GM10266 (cell line): ENCODE measurements around the gene TMEM132A.

Experiments used
- DNase-seq: peaks from one replicate; pipeline ENCODE4 v3.0.0; 2012; ENCODE audit errors: extremely low spot score
- TF ChIP-seq, protein P1 (sequence below): IDR thresholded peaks from 2 replicates; pipeline ENCODE4 v1.5.1; 2012; ENCODE audit warnings: mild to moderate bottlenecking, low read depth; ENCODE audit not compliant: control insufficient read depth, insufficient read depth; ENCODE audit errors: missing control alignments

The TMEM132A gene

DNA sequence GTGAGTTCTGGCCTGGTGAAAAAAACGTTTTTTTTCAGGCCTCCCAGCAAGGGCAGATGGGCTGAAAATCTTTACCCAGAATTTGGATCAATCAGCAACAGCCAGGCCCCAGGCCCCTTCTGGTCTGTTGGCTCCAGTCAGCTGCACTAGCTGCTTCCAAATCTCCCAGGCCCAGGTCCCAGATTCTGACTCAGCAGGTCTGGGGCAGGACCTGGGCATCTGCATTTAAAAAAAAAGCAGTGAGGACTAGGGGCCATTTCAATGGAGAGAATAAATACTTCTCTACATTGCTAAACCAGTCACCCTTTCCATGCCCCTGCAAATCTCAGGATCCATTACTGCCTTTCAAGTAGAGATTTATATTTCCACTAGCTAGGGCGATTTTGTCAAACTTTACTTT is 23.4 kb downstream of the TMEM132A start:
- TF ChIP-seq, protein P1, sequence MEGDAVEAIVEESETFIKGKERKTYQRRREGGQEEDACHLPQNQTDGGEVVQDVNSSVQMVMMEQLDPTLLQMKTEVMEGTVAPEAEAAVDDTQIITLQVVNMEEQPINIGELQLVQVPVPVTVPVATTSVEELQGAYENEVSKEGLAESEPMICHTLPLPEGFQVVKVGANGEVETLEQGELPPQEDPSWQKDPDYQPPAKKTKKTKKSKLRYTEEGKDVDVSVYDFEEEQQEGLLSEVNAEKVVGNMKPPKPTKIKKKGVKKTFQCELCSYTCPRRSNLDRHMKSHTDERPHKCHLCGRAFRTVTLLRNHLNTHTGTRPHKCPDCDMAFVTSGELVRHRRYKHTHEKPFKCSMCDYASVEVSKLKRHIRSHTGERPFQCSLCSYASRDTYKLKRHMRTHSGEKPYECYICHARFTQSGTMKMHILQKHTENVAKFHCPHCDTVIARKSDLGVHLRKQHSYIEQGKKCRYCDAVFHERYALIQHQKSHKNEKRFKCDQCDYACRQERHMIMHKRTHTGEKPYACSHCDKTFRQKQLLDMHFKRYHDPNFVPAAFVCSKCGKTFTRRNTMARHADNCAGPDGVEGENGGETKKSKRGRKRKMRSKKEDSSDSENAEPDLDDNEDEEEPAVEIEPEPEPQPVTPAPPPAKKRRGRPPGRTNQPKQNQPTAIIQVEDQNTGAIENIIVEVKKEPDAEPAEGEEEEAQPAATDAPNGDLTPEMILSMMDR, result no peak
- DNase-seq, result no peak

DNA sequence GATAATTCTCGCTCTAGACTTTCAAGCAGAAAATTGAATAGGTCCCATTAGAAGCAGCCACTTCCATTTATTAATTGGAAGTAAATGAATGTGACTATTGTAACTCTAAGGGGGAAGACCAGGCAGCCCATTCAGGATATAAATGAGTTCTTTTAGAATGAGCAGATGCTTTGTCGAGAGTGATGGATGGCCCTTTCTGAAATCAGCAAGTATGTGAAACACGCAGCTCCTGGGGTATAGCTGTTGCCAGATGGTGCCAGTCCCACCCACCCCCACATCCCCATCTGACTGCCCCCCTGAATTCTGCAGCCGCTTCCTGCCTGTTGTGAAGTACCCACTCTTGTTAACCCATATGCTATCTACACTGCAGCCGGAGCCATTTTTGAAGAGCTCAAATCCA is 24.0 kb downstream of the TMEM132A start:
- TF ChIP-seq, protein P1, result no peak
- DNase-seq, result no peak

DNA sequence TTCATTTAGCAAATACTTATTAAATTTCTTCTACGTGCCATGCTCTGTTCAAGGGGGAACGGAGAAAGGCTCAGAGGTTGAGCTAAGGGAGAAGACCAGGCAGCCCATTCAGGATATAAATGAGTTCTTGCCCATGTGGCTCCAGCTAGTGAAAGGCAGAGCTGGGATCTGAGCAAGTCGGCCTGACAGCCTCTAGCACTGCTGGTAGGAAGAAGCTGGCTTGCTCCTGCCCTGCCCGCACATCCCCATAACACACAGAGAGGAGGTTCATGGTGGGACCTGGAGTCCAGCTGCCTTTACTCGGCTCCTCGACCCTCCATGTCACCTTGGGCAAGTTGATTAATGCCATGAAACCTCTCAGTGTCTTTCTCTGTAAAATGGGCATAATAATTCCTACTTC is 25.8 kb downstream of the TMEM132A start:
- DNase-seq, result no peak
- TF ChIP-seq, protein P1, result no peak

DNA sequence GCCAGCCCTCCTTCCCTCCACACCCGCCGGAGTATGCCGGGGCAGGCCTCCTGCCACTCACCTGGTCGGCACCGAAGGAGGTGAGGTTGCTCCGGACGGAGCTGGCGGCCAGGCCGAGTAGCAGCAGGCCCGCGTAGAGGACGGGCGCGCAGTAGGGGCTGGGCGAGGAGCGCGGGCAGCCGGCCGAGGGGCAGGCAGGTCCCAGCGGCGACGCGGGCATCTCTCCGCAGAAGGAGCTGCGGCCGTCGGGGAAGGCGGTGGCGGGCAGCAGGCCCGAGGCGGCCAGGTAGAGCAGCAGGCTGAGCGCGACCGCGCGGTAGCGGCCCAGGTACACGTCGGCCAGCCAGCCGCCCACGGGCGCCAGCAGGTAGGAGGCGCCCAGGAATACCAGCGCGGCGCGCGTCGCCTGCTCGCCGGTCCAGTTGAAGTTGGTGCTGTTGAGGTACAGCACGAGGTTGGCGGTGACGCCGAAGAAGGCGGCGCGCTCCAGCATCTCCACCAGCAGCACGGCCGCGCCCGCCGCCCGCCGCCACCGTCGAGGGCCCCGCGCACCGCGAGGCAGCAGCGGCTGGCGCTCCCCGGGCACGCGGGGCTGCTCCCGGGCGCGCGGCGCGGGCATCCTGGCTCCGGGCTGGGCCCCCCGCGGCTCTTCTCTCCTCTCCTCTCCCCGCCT is 26.8 kb downstream of the TMEM132A start:
- TF ChIP-seq, protein P1, result no peak
- DNase-seq, result no peak

DNA sequence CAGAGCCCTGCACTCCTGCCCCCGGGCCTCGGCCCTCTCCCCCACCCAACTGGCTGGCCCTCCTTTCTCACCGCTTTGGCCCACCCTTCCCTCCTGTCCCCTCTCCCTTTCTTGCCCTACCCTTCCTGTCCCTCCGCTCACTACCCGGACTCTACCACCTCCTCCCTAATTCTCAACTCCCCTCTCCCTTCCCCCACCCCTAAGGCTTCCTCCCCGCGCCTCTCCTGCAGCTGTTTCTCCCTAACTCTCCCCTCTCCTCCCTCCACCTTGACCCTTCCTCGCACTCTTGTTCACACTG is 27.3 kb downstream of the TMEM132A start:
- TF ChIP-seq, protein P1, result no peak
- DNase-seq, result no peak

DNA sequence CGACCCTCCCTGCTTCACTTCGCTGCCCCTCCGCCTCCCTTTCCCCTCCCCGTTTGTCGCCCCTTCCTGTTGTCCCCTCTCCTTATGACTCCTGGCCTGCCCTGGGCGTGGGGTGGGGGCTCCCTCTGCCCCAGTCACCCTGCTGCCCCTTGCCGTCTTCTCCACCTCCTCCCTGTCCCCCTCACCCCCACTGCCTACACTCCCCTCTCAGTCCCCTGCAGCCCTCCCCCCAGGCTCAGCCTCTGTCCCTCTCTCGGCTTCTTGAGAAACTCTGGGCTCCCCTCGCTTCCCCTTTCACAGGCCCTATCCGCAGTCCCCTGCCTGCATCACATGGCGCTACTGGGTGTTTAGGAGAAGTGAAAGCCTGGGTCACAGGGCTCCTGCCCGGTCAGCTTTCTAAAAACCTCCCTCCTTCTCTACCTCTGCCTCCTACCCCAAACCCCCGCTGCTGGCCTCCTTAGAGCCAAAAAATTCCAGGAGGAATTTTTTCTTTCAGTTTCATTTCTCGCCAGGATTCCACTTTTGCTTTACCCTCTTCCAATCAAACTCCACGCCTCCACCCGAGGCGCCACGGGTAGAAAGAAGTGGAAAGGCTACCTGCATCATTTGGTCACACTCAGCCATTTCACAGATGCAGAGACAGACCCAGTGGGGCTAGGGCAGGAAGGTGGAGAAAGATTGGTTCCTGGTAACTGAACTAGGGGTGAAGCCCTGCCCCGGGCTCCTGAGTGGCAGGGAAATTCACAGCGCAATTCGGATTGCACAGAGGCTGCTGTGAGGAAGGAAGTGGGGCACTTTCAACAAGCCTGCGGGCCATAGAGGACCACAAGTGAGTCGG is 27.9 kb downstream of the TMEM132A start, which contains the start of gene SLC15A3:
Gene SLC15A3, minus strand, starts transcription at position 273 of the 838 bp plus-strand sequence. CDS start 625 bp downstream, outside the sequence.
- TF ChIP-seq, protein P1, result no peak
- DNase-seq, result peak; percentile 88

DNA sequence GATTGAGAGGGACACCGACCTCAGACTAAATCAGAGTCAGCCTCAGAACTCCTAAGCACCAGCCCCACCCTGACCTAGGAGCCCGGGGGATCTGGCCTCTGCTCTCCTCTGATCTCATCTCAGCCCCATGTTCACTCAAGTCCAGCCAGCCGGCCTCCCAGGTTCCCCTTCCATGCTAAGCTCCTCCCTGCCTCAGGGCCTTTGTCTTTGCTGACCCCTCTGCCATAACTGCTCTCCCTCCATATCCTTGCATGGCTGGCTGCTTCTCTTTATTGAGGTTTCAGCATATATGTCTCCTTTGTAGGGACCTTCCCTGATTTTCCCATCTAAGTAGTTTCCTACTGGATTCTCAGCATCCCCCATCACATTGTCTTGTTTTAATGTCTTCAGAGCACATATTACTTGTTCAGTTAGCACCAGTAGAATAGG is 28.5 kb downstream of the TMEM132A start:
- TF ChIP-seq, protein P1, result no peak
- peak; percentile 42 for DNase-seq
